GM12873 (cell line): Measurements from ENCODE around the gene ITPR3.

Source experiments
- TF ChIP-seq, protein P1 (sequence below): IDR thresholded peaks from 2 replicates; pipeline ENCODE4 v1.5.1; 2012; ENCODE audit warnings: low read depth, mild to moderate bottlenecking, moderate library complexity, low read length, control low read depth; ENCODE audit not compliant: insufficient read depth; ENCODE audit errors: missing control alignments

ITPR3 gene

DNA sequence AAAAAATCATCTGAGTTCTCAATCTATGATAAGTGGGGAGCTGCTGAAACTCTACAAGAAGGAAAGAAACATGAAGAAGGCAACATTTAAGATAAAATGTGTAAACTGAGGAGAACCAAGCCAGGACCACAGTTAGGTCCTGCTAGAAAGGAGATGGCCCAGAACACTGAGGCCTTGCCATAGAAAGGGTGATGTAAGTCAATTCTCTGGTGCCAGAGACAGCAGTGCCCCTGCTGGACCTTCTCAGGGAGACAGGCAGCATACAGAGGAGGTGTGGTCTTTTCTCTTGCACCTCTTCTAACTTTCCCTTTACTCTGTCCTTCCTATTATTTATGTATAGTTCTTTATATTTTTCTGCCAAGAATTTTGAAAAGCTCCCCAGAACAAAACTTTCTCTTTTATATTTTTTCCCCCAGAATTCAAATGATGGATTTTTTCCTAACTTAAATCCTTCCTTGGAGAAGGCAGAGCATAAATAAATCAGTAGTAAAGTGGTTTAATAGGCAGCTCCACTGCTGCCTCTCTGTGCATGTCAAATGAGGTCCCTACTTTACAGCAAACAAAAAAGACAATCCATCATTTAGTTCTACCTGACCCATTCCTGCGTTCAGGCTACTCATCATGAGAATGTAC lies 81.3 kb downstream of the ITPR3 start:
- TF ChIP-seq, protein P1, sequence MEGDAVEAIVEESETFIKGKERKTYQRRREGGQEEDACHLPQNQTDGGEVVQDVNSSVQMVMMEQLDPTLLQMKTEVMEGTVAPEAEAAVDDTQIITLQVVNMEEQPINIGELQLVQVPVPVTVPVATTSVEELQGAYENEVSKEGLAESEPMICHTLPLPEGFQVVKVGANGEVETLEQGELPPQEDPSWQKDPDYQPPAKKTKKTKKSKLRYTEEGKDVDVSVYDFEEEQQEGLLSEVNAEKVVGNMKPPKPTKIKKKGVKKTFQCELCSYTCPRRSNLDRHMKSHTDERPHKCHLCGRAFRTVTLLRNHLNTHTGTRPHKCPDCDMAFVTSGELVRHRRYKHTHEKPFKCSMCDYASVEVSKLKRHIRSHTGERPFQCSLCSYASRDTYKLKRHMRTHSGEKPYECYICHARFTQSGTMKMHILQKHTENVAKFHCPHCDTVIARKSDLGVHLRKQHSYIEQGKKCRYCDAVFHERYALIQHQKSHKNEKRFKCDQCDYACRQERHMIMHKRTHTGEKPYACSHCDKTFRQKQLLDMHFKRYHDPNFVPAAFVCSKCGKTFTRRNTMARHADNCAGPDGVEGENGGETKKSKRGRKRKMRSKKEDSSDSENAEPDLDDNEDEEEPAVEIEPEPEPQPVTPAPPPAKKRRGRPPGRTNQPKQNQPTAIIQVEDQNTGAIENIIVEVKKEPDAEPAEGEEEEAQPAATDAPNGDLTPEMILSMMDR, result peak; percentile 60

DNA sequence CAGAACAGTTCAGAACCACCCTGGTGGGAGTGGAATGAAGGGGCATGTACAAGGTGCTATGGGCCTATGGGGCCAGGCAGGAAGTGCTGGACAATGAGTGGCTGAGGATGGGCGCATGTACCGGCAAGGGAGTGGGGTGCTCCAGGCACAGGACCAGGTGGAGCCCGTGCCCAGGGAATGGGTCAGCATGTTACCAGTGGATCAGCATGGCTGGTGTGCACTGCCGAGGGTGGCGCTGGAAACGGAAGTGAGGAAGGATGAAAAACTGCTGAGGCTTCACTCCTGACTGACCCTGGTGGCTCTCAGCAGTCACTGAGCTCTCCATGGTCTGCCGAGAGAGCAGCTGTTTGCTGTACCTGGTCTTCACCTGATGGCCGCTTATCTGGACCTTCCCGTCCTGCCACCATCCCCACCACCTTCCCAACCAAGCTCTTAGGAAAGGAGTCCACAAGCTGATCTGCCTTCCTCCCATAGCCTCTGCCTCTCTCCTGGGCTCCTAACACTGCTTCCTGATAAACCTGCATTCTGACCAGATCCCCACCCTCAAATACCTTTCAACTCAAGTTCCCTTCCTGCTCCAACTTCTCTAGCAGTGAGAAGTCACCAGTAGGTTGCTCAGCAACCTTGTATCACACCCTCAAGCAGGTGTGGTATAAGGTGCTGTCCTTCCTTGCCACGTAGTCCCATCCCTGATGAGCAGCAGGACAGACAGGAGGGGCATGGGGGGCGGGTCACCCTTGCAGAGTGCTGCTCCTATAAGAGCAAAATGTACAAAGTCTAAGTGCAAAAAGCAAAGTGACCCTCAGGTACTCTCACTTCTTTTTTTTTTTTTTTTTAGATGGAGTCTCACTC lies 83.3 kb downstream of the ITPR3 start:
- TF ChIP-seq, protein P1, result no peak

DNA sequence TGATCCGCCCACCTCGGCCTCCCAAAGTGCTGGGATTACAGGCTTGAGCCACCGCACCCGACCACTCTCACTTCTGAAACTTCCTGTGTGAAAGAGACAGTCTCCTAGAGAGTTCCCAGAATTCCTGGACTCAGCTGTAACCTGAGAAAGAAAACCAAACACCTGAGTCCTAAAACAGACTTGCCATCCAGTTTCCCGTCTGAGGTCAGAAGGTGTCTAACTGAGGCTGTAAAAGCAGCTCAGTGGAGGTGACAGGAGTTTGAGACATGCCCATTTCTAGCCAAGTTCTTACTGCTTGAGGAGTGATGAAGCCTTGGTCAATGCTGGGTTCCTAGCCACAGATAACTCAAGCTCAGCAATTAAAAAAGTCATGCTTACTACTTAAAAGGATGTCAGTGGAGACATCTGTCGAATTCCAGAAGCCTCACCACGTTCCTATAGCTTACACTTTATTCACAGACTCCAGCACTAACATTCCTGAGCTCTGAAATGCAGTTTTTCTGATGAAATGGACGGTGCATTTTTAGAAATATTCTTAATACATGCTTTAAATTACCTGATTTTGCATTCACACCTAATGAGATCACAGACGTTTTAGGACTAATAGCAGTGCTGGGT lies 84.3 kb downstream of the ITPR3 start:
- TF ChIP-seq, protein P1, result no peak

DNA sequence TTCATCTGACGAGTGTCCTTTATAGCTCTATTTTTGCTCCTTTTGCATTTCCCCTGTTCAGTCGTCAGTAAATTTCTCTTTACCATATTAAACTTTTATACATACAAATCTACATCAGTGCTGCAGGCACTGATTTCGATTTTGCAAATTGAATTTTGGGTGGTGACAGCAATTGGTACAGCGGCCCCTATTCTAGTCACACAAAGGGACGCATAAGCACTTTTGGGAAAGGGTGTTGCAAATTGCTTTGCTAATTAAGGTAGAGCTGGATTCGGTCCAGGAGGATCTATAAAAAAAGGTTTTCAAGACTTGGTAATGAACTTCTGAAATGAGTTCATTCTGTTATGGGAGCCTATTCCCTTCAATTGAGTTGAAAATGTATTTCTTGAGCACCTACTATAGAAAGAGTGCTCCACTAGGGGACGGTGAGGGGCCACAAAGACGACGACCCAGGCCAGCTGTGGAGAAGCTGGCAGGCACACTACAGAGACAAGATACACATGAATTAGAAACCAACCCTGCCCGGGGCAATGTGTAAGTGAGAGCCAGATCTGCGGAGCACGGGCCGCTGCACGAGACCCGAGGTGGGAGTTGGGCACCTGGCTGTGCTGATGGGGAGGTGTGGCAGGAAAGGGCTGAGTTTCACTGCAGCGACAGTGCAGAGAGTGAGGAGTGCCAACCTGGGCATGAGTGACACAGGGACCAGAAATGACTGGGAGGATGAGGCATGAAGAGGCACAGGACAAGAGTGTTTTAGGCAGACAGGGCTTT lies 85.0 kb downstream of the ITPR3 start:
- TF ChIP-seq, protein P1, result no peak

DNA sequence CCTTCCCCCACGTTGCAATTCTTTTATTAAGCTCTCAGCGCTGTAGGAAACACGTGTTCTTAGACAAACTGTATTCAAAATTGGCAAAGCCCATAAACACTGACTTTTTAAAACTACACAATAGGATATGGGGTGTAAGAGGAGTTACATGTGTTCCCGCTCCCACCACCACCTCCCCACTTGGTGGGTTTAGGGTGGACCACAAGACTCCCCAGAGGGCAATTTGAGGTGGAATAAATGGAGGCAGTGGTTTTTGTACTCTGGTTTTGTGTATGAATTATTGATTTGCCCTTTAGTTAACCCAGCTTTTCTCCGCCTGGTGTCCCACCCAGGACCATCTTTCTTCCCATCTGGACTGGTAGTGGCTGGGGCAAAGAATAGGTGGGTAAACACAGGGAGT lies 86.6 kb downstream of the ITPR3 start:
- TF ChIP-seq, protein P1, result no peak

DNA sequence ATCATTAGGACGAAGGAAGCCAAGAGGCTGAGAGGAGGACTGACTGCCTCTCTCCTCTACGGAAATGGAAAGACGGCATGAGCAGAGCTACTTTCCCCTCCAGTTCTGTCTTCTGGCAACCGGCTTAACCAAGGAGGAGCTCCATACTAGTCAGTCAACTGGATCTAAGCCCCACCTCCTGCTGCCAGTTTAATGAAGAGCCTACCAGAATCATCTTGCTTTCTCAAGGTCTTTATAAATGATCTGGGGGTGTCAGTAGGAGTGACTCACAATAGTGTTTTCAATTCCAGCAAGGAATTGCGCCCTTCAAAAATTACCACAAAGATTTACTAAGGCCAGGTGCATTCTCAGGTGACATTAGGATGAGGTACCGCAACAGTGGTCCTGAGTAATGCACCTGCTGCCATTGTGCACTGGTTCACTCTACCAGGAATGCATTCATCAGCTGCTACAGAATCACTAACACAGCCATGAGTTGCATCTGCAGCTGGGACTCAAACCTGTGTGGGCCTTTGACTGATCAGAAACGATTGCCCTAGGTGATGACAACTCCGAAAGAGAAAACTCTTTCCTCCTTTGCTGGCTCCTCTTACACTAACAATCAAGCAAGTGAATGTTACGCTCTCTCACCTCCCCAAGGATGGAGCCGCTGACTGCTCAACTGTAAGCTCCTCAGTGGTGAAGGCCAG lies 87.5 kb downstream of the ITPR3 start:
- TF ChIP-seq, protein P1, result no peak
